DOHH2 (cell line): ENCODE data around the gene ANKRD49.
A peak's percentile ranks its signal among the peaks of the same experiment; 100 is the strongest.

Source experiments
- H3F3A ChIP-seq: fragments of 200-600 bp; sonication (generic), shearing (Covaris generic); 2 replicates; pipeline ENCODE4 v1.6.0; 2016; ENCODE audit warnings: antibody characterized with exemption, mild to moderate bottlenecking; ENCODE audit not compliant: control insufficient read depth, insufficient read depth
- H3K27ac ChIP-seq: fragments of 200-600 bp; sonication (generic); 2 replicates; pipeline ENCODE4 v1.5.1; 2014; ENCODE audit warnings: low read depth, mild to moderate bottlenecking, low read length, moderate library complexity
- H3K27me3 ChIP-seq: fragments of 200-600 bp; sonication (generic); 2 replicates; pipeline ENCODE4 v1.6.1; 2014; ENCODE audit warnings: mild to moderate bottlenecking, low read length, mixed read lengths; ENCODE audit not compliant: control insufficient read depth
- H3K36me3 ChIP-seq: fragments of 200-600 bp; sonication (generic); 2 replicates; pipeline ENCODE4 v1.6.1; 2014; ENCODE audit warnings: mild to moderate bottlenecking, low read length, moderate library complexity, mixed read lengths; ENCODE audit not compliant: control insufficient read depth
- H3K4me1 ChIP-seq: fragments of 200-600 bp; sonication (generic); 2 replicates; pipeline ENCODE4 v1.6.1; 2014; ENCODE audit warnings: mild to moderate bottlenecking, low read length, mixed read lengths; ENCODE audit not compliant: control insufficient read depth
- H3K4me2 ChIP-seq: fragments of 200-600 bp; sonication (generic); 2 replicates; pipeline ENCODE4 v1.6.0; 2014; ENCODE audit warnings: mild to moderate bottlenecking, low read length, moderate library complexity
- H3K4me3 ChIP-seq: fragments of 200-600 bp; sonication (generic); 2 replicates; pipeline ENCODE4 v1.5.1; 2014; ENCODE audit warnings: mild to moderate bottlenecking, low read length, mixed read lengths
- H3K79me2 ChIP-seq: fragments of 200-600 bp; sonication (generic); 2 replicates; pipeline ENCODE4 v1.6.1; 2014; ENCODE audit warnings: mild to moderate bottlenecking, low read length, mixed read lengths; ENCODE audit not compliant: control insufficient read depth
- H3K9me2 ChIP-seq: fragments of 200-600 bp; sonication (generic); replicated peaks from 2 replicates; pipeline ENCODE4 v1.6.1; 2014; ENCODE audit warnings: mild to moderate bottlenecking, low read length, mixed read lengths; ENCODE audit not compliant: control insufficient read depth
- H3K9me3 ChIP-seq: fragments of 200-600 bp; sonication (generic); 2 replicates; pipeline ENCODE4 v1.6.1; 2014; ENCODE audit warnings: antibody characterized with exemption, low read length, mixed read lengths; ENCODE audit not compliant: control insufficient read depth, insufficient read depth
- H4K20me1 ChIP-seq: fragments of 200-600 bp; sonication (generic); 2 replicates; pipeline ENCODE4 v1.6.0; 2014; ENCODE audit warnings: low read depth, mild to moderate bottlenecking, antibody characterized with exemption, low read length, moderate library complexity; ENCODE audit not compliant: control insufficient read depth, insufficient read depth
- CTCF ChIP-seq: fragments of 200-600 bp; sonication (generic); IDR thresholded peaks from one replicate; pipeline ENCODE4 v1.5.1; 2014; ENCODE audit warnings: antibody characterized with exemption, mild to moderate bottlenecking, low read depth, low read length; ENCODE audit not compliant: poor library complexity, severe bottlenecking
- EZH2phosphoT487 ChIP-seq: fragments of 200-600 bp; sonication (generic); IDR thresholded peaks from 2 replicates; pipeline ENCODE4 v1.6.1; 2017; ENCODE audit warnings: borderline replicate concordance, mild to moderate bottlenecking, antibody characterized with exemption, low read length, moderate library complexity, mixed read lengths

ANKRD49 gene

GRCh38 chr11:94493281-94494125 lies at the start of gene ANKRD49, which contains the start of gene MRE11:
Gene ANKRD49, plus strand, starts transcription at chr11:94493984. Its CDS starts 2,710 bp downstream, at chr11:94496694.
Gene MRE11, minus strand, starts transcription at chr11:94493844. Its CDS starts 1,043 bp downstream, at chr11:94492801.
- Histone ChIP-seq H3K79me2 (peaks cover 70% of the 10 kb centered on the region), H3K4me3 (peak within 1 kb of the TSS; percentile 89), H3K27ac (peak within 1 kb of the TSS; percentile 53), H3K36me3 (peaks cover 61% of the 10 kb centered on the region), H3K4me1 (peaks cover 22% of the 10 kb centered on the region), H3K4me2 (peak within 1 kb of the TSS; percentile 78), H3K9me3 (no peaks in the 10 kb centered on the region), H3K9me2 (no peaks in the 10 kb centered on the region), H3F3A (no peaks in the 10 kb centered on the region), H4K20me1 (no peaks in the 10 kb centered on the region), H3K27me3 (no peaks in the 10 kb centered on the region)
- TF ChIP-seq CTCF (no peak), EZH2phosphoT487 (no peak)

- peaks cover 69% of the 10 kb centered on the region for H3K36me3 ChIP-seq
These were observed 48.1 kb upstream of the ANKRD49 start for GRCh38 chr11:94445641-94446040.

GRCh38 chr11:94447149-94447548 lies 46.6 kb upstream of the ANKRD49 start:
- Histone ChIP-seq H4K20me1 (no peaks in the 10 kb centered on the region), H3K27ac (no peak overlapping the region), H3K4me3 (no peak overlapping the region), H3F3A (no peaks in the 10 kb centered on the region), H3K79me2 (no peaks in the 10 kb centered on the region), H3K36me3 (peaks cover 58% of the 10 kb centered on the region), H3K9me2 (no peaks in the 10 kb centered on the region), H3K9me3 (no peaks in the 10 kb centered on the region), H3K27me3 (no peaks in the 10 kb centered on the region), H3K4me1 (no peaks in the 10 kb centered on the region), H3K4me2 (no peak overlapping the region)
- no peak for TF ChIP-seq CTCF
- no peak for TF ChIP-seq EZH2phosphoT487

More at GRCh38 chr11:94445641-94446040, 48.1 kb upstream of the ANKRD49 start:
- H3F3A ChIP-seq, result no peaks in the 10 kb centered on the region
- no peak overlapping the region for H3K4me3 ChIP-seq
- H3K27ac ChIP-seq, result no peak overlapping the region
- H3K4me1 ChIP-seq, result no peaks in the 10 kb centered on the region
- H3K9me3 ChIP-seq, result no peaks in the 10 kb centered on the region
- TF ChIP-seq EZH2phosphoT487 (no peak), CTCF (no peak)
- no peaks in the 10 kb centered on the region for H3K27me3 ChIP-seq
- no peaks in the 10 kb centered on the region for H4K20me1 ChIP-seq
- no peak overlapping the region for H3K4me2 ChIP-seq
- no peaks in the 10 kb centered on the region for H3K9me2 ChIP-seq
- H3K79me2 ChIP-seq, result no peaks in the 10 kb centered on the region
